ENCODE measurements around the gene CDK5RAP2.

The CDK5RAP2 gene

GRCh38 chr9:120391691-120392090 lies 188.3 kb downstream of the CDK5RAP2 start:
- H3K4me3 ChIP-seq (ENCODE audit: low read depth, low read length) = no peak overlapping the region
- TF ChIP-seq CTCF (IDR thresholded peaks at IDR 0.05; ENCODE audit: borderline replicate concordance, insufficient read depth, low read depth, low read length) = no peak

- no peak overlapping the region for H3K4me3 ChIP-seq (ENCODE audit: low read depth, low read length)
- no peak for TF ChIP-seq CTCF (IDR thresholded peaks at IDR 0.05; ENCODE audit: borderline replicate concordance, insufficient read depth, low read depth, low read length)
Measured at GRCh38 chr9:120390637-120391190, 189.3 kb downstream of the CDK5RAP2 start.

- H3K4me3 ChIP-seq (ENCODE audit: low read depth, low read length) = no peak overlapping the region
- no peak for TF ChIP-seq CTCF (IDR thresholded peaks at IDR 0.05; ENCODE audit: borderline replicate concordance, insufficient read depth, low read depth, low read length)
Measured at GRCh38 chr9:120389867-120390266, 190.1 kb downstream of the CDK5RAP2 start.

- H3K4me3 ChIP-seq (ENCODE audit: low read depth, low read length) = no peak overlapping the region
- no peak for TF ChIP-seq CTCF (IDR thresholded peaks at IDR 0.05; ENCODE audit: borderline replicate concordance, insufficient read depth, low read depth, low read length)
Measured at GRCh38 chr9:120389300-120389699, 190.7 kb downstream of the CDK5RAP2 start.

- TF ChIP-seq CTCF (IDR thresholded peaks at IDR 0.05; ENCODE audit: borderline replicate concordance, insufficient read depth, low read depth, low read length) = no peak
- H3K4me3 ChIP-seq (ENCODE audit: low read depth, low read length) = no peak overlapping the region
Measured at GRCh38 chr9:120388003-120388855, 191.7 kb downstream of the CDK5RAP2 start.

GRCh38 chr9:120387257-120388002 lies 192.5 kb downstream of the CDK5RAP2 start:
- no peak overlapping the region for H3K4me3 ChIP-seq (ENCODE audit: low read depth, low read length)
- TF ChIP-seq CTCF (IDR thresholded peaks at IDR 0.05; ENCODE audit: borderline replicate concordance, insufficient read depth, low read depth, low read length) = no peak
